Calu3 (cell line): ENCODE measurements around the gene BRD7. TPM values are rescaled to one million over a fixed set of nuclear protein-coding genes. Genes with fewer than 3 reads are reported as not detected.

Experiments used
- BruUV-seq: library from RNA; stranded (reverse); fragments of 400-500 nt; replicated peaks from 2 replicates; lab custom pipeline; 2021; lab: Mats Ljungman, UMichigan
- CTCF ChIA-PET: fragments of 300-600 bp; sonication (Branson Sonifier 250); formaldehyde crosslinking; loops from one replicate; lab custom pipeline; 2022; ENCODE audit warnings: antibody characterized with exemption; lab: Charles Lee
- DNase-seq: peaks from one replicate; pipeline ENCODE4 v3.0.0; 2022
- H3K27ac Mint-ChIP-seq: one replicate; pipeline ENCODE4 v1.8.0; 2022; ENCODE audit warnings: mixed read lengths; ENCODE audit not compliant: unreplicated experiment
- H3K27me3 Mint-ChIP-seq: one replicate; pipeline ENCODE4 v1.8.0; 2022; ENCODE audit warnings: mixed read lengths; ENCODE audit not compliant: unreplicated experiment
- H3K36me3 Mint-ChIP-seq: one replicate; pipeline ENCODE4 v1.8.0; 2022; ENCODE audit warnings: mild to moderate bottlenecking, moderate library complexity, mixed read lengths; ENCODE audit not compliant: insufficient read depth, unreplicated experiment
- H3K4me1 Mint-ChIP-seq: one replicate; pipeline ENCODE4 v1.8.0; 2022; ENCODE audit warnings: mild to moderate bottlenecking, low read depth, mixed read lengths; ENCODE audit not compliant: unreplicated experiment
- H3K4me3 Mint-ChIP-seq: one replicate; pipeline ENCODE4 v1.8.0; 2022; ENCODE audit warnings: mild to moderate bottlenecking, low read depth, moderate library complexity, mixed read lengths; ENCODE audit not compliant: unreplicated experiment
- H3K9me3 Mint-ChIP-seq: one replicate; pipeline ENCODE4 v1.8.0; 2022; ENCODE audit warnings: low read depth, mixed read lengths; ENCODE audit not compliant: unreplicated experiment
- intact Hi-C: fragments of 100-400 bp; cut with micrococcal nuclease; formaldehyde crosslinking; loops from one replicate; pipeline ENCODE4 v1.10.0; 2022; ENCODE audit not compliant: unreplicated experiment
- total RNA-seq: library from RNA; stranded (reverse); gene quantifications from 2 replicates; pipeline ENCODE4 v1.2.3, GENCODE V29; 2022
- TF ChIP-seq, protein P1 (sequence below): fragments of 200-600 bp; IDR thresholded peaks from one replicate; pipeline ENCODE4 v1.8.0; 2022; ENCODE audit warnings: antibody characterized with exemption; ENCODE audit not compliant: unreplicated experiment

BRD7 gene
- total RNA-seq, 1 experiment from 2014 or later: 98.7 TPM

DNA sequence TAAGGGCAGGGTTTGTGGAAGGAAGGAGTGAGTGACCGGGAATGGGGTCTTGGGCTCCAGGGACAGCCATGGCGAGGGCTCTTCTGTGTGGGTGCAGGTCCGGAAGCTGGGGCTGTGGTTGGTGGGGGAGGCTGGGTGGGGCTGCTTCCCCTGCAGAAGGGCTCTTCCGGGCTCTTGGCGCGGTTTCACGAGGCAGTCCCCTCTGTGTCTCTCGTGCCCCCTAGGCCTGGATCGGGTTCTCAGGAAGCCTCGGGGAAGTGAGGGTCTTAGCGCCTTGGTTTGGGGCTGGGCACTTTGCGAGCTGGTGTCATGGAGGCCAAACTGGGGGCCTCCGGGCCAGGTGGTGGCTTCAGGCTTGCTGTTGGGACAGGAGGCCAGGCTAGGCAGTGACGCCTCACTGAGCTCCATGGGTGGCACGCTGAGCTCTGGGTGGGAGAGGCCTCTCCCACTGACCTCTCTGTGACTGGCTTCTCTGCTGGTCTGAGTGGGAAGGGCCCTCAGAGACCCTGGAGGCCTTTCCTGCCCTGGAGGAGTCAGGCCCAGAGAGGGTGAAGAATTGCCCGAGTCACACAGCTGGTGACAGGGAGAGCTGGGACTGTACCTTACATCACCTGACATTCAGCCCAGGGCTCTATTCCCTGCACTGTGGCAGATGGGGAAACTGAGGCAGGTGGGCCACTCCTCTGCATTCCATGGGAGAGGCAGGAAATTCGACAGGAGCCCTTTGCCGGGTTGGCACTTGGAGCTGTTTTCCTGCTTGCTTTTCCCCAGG, 94.3 kb downstream of the BRD7 start:
- H3K27me3 Mint-ChIP-seq: no peaks in the 10 kb centered on the region
- peaks cover 3% of the 10 kb centered on the region for H3K9me3 Mint-ChIP-seq
- H3K4me1 Mint-ChIP-seq: peaks cover 24% of the 10 kb centered on the region
- H3K4me3 Mint-ChIP-seq: no peak overlapping the region
- BruUV-seq: no TSS peak
- no peak overlapping the region for H3K27ac Mint-ChIP-seq
- peaks cover 6% of the 10 kb centered on the region for H3K36me3 Mint-ChIP-seq
- intact Hi-C loops: no loop called here
- TF ChIP-seq, protein P1, sequence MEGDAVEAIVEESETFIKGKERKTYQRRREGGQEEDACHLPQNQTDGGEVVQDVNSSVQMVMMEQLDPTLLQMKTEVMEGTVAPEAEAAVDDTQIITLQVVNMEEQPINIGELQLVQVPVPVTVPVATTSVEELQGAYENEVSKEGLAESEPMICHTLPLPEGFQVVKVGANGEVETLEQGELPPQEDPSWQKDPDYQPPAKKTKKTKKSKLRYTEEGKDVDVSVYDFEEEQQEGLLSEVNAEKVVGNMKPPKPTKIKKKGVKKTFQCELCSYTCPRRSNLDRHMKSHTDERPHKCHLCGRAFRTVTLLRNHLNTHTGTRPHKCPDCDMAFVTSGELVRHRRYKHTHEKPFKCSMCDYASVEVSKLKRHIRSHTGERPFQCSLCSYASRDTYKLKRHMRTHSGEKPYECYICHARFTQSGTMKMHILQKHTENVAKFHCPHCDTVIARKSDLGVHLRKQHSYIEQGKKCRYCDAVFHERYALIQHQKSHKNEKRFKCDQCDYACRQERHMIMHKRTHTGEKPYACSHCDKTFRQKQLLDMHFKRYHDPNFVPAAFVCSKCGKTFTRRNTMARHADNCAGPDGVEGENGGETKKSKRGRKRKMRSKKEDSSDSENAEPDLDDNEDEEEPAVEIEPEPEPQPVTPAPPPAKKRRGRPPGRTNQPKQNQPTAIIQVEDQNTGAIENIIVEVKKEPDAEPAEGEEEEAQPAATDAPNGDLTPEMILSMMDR: no peak
- no peak for DNase-seq
- CTCF ChIA-PET: no interaction called here

- TF ChIP-seq, protein P1: no peak
- peaks cover 6% of the 10 kb centered on the region for H3K36me3 Mint-ChIP-seq
- no peak overlapping the region for H3K27ac Mint-ChIP-seq
- no peaks in the 10 kb centered on the region for H3K27me3 Mint-ChIP-seq
- CTCF ChIA-PET: no interaction called here
- no TSS peak for BruUV-seq
- intact Hi-C loops: no loop called here
- no peak overlapping the region for H3K4me3 Mint-ChIP-seq
- H3K4me1 Mint-ChIP-seq: peaks cover 18% of the 10 kb centered on the region
- DNase-seq: no peak
- peaks cover 3% of the 10 kb centered on the region for H3K9me3 Mint-ChIP-seq
Observed at GRCh38 chr16:50273888-50274325, 94.9 kb downstream of the BRD7 start.

- intact Hi-C loops: no loop called here
- Mint-ChIP-seq H3K27me3 (no peaks in the 10 kb centered on the region), H3K36me3 (peaks cover 6% of the 10 kb centered on the region), H3K4me1 (peaks cover 12% of the 10 kb centered on the region), H3K9me3 (peaks cover 1% of the 10 kb centered on the region), H3K27ac (no peak overlapping the region), H3K4me3 (no peak overlapping the region)
- CTCF ChIA-PET: no interaction called here
- BruUV-seq: no TSS peak
- TF ChIP-seq, protein P1: no peak
- no peak for DNase-seq
Observed at GRCh38 chr16:50273382-50273690, 95.5 kb downstream of the BRD7 start.

DNA sequence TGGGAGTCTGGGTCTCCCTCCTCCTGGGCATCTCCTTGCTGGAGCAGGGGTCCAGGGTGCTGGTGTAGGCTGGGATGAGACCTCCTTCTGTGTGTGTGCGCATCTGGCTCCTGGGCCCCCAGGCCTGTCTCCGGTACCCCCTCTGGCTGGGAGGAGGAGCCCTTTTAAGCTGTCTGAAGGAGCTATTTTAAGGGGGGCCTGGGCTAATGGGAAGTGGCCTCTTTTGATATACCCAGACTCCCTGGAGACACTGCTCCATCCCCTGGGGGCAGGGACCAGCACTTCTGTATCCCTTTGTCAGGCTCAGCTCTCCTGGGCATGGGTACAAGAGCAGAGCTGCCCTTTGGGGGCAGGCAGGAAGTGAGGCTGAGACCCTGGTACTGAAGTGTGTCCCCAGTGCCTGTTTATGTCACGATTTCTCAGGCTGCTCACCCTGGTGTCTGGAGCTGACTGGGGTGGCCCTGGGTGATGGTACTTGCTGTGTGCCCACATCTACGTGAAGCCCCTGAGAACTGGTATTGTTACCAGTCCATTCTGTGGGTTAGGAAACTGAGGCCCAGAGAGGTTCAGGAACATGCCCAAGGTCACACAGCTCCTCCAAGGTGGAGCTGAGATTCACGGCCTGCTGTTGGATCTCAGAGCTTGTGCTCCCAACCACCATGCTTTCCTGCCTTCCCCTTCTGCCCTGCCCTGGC, 96.0 kb downstream of the BRD7 start:
- peaks cover 6% of the 10 kb centered on the region for H3K36me3 Mint-ChIP-seq
- no peak for DNase-seq
- intact Hi-C loops: no loop called here
- peaks cover 11% of the 10 kb centered on the region for H3K4me1 Mint-ChIP-seq
- H3K9me3 Mint-ChIP-seq: no peaks in the 10 kb centered on the region
- TF ChIP-seq, protein P1: no peak
- no peak overlapping the region for H3K4me3 Mint-ChIP-seq
- H3K27ac Mint-ChIP-seq: no peak overlapping the region
- CTCF ChIA-PET: no interaction called here
- H3K27me3 Mint-ChIP-seq: no peaks in the 10 kb centered on the region
- BruUV-seq: no TSS peak
